Choroid plexus epithelial cell (primary cell): ENCODE measurements around the gene PRKCE.

Source experiments
- DNase-seq: peaks from one replicate; pipeline ENCODE4 v3.0.0-alpha.2; 2010; ENCODE audit warnings: low read depth
- H3K4me3 ChIP-seq: 2 replicates; pipeline ENCODE4 v1.5.1; 2011; ENCODE audit warnings: low read depth, mild to moderate bottlenecking, control low read depth, low read length, moderate library complexity
- TF ChIP-seq, protein P1 (sequence below): conservative IDR thresholded peaks from 2 replicates; pipeline ENCODE4 v1.5.1; 2011; ENCODE audit warnings: low read depth, mild to moderate bottlenecking, control low read depth, inconsistent platforms, low read length, moderate library complexity

The PRKCE gene

DNA sequence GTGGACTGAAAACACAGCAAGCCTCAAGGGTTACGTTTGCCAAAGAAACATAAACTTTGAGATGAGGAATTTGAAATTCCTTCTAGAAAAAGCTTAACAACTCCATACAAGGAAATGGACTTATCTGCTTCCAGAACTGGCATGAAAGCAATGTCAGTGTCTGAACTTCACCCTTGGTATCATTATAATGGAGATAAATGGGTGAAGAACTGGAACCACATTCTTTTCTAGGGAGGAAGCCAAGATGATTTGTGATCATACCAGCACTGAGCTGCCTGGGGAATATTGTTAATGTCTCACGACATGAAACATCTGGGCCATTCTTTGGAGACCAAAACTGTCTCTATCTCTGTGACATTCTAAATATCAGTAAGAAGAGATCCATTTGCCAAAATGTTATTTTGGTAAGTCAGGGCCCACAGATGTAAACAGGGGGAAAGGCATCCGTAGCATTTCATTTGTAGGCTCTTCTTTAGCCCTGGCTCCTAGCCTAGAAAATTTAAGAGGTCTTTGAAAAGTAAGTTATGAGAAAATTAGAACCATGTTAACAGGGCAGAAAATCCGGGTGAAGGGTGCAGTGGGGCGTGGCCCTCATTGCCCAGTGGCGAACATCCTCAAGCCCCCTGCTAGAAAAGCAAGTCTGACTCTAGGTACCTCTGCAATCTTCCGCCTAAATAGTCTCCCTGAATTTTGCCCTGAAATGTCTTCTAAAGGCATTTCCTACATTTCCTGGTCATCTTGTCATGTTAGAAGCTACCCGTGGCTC lies 350.4 kb downstream of the PRKCE start:
- DNase-seq: peak; percentile 30
- TF ChIP-seq, protein P1, sequence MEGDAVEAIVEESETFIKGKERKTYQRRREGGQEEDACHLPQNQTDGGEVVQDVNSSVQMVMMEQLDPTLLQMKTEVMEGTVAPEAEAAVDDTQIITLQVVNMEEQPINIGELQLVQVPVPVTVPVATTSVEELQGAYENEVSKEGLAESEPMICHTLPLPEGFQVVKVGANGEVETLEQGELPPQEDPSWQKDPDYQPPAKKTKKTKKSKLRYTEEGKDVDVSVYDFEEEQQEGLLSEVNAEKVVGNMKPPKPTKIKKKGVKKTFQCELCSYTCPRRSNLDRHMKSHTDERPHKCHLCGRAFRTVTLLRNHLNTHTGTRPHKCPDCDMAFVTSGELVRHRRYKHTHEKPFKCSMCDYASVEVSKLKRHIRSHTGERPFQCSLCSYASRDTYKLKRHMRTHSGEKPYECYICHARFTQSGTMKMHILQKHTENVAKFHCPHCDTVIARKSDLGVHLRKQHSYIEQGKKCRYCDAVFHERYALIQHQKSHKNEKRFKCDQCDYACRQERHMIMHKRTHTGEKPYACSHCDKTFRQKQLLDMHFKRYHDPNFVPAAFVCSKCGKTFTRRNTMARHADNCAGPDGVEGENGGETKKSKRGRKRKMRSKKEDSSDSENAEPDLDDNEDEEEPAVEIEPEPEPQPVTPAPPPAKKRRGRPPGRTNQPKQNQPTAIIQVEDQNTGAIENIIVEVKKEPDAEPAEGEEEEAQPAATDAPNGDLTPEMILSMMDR: no peak

DNA sequence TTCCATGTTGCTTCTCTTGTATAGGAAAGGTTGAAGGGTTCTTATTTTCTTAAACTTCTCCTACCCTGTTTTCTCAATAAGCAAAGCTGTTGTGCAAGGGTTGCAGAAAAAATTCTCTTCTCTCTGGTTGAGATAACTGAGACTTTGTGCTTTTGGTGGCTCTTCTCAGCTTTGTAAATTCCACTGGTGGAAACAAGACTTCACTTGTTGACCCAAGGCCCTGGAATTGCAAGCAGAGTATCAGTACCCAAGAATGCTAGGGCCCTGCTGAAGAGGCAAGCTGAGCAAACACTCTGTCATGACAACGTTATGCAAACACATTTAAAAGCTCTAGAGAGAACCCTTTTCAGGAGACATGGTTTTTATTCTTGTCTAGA lies 351.0 kb downstream of the PRKCE start:
- TF ChIP-seq, protein P1: no peak
- H3K4me3 ChIP-seq: no peak overlapping the region
- DNase-seq: peak; percentile 84

More for the DNA sequence above, 350.4 kb downstream of the PRKCE start:
- no peak overlapping the region for H3K4me3 ChIP-seq

DNA sequence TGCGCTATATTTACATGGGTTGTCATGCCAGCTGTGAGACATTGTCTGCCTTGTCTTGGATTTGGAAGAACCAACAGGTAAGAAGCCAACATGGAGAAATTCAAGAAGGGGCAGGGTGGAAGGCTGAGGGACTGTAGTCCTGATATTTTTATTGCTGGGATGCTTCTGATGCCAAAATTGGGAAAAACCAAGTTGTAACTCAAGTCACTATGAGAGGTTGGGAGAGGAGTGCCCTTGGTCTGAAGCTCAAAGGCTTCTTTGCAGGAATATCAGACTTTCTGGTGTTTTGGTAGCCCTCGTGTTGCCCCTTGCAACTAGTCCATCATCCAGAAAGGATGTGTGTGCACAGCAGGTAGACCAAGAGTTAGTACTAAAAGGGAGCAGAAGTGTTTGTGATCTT lies 351.5 kb downstream of the PRKCE start:
- H3K4me3 ChIP-seq: no peak overlapping the region
- TF ChIP-seq, protein P1: no peak
- DNase-seq: no peak

DNA sequence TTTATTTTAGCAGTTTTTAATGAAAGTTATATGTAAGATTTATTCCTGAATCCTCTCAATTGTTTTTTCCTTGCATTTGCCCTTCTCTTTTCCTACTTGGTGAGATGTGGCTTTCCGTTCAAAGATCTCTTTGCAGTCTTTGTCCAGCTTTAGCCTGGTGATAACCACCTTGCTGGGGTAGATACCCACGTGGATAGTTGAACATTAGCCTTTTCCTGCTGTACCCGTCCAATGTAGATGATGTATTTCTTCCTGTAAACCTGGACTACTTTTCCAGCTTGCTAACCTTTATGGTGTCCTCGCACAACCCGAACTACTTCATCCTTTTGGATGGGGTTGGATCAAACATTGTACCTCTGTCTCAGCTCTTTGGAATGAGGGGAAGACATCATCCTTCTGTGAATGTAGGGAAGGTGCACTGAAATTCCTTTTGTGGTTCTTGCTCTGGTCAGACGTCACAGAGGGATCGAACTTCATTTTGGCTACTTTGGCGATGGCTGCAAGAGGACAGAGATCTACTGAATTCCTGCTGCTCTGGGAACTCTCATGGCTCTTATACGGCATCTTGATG lies 352.5 kb downstream of the PRKCE start:
- no peak overlapping the region for H3K4me3 ChIP-seq
- no peak for DNase-seq
- TF ChIP-seq, protein P1: no peak

DNA sequence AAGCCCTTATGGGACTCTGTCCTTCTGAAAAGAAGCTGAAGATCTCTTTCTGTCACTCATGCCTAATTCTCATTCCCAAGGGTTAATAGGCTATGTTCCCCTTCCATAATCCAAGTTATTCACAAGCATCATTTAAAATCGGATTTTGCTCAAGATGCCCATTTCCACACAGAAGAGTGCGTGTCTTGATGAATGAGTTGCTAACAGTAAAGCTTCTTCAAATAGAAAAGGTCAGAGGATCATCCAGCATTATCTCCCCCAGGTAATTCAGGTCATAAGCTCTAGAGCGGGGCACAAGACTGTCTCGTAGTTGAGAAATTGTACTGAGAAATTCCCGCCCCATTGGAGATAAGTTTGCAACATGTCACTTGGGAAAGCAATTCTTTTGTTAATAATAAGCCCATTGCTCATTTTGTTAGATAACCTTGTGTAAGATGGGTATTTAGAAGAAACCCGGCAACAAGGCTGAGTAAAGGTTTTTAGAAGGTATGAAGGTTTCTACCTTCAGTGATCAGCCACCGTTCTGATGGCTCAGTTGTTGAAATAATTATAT lies 355.1 kb downstream of the PRKCE start:
- no peak for DNase-seq
- TF ChIP-seq, protein P1: no peak
- H3K4me3 ChIP-seq: no peak overlapping the region

DNA sequence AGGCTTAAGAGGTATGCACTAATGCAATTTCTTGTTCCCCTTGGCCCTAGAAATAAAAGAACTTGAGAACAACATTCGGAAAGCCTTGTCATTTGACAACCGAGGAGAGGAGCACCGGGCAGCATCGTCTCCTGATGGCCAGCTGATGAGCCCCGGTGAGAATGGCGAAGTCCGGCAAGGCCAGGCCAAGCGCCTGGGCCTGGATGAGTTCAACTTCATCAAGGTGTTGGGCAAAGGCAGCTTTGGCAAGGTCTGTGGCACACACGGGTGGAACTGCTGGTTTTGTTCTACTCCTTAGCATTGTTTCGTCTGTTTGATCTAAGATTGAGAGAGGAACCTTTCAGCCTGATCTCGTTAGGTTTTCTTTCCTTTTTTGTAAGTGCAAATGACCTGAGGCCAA lies 355.9 kb downstream of the PRKCE start:
- no peak overlapping the region for H3K4me3 ChIP-seq
- DNase-seq: no peak
- TF ChIP-seq, protein P1: no peak
